ENCODE measurements around the gene EEF1AKMT1. TPM values are rescaled to one million over a fixed set of nuclear protein-coding genes. Genes with fewer than 3 reads are reported as not detected.
A peak's percentile ranks its signal among the peaks of the same experiment; 100 is the strongest.

Gene EEF1AKMT1
- total RNA-seq, 2 donors from 2014 or later = 7.6 to 8.1 TPM

DNA sequence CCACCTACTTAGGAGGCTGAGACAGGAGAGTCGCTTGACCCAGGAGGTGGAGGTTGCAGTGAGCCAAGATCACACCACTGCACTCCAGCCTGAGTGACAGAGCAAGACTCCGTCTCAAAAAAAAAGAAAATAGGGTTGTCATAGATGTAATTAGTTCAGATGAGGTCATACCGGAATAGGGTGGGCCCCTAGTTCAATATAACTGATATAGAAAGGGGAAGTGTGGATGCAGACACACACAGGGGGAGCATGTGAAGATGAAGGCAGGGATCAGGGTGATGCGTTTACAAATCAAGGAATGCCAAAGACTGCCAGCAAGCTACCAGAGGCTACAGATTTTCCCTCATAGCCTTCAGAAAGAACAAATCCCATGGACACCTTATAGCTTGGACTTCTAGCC is 24.3 kb upstream of the EEF1AKMT1 start:
- H3K36me3 ChIP-seq (ENCODE audit: control insufficient read depth, insufficient read depth, low read length) = peaks cover 73% of the 10 kb centered on the region
- Mint-ChIP-seq H3K36me3 (ENCODE audit: low read depth) (peaks cover 53% of the 10 kb centered on the region), H3K9me3 (no peaks in the 10 kb centered on the region), H3K27ac (peak overlapping the region; percentile 39), H3K4me3 (no peak overlapping the region), H3K27me3 (ENCODE audit: insufficient read depth) (no peaks in the 10 kb centered on the region), H3K4me1 (no peaks in the 10 kb centered on the region)
- WGBS, 2 experiments (ENCODE audit: insufficient coverage in 1 of 2, insufficient read length in 1 of 2) = 83 to 98% methylated on average over 3 to 4 of the region's 4 CpGs
- no peaks in the 10 kb centered on the region for H3K9me3 ChIP-seq (ENCODE audit: control insufficient read depth, low read length)
- no peak overlapping the region for H3K9ac ChIP-seq (ENCODE audit: extremely low read depth, low read length, poor library complexity, severe bottlenecking)
- no peaks in the 10 kb centered on the region for H3K4me1 ChIP-seq (ENCODE audit: control insufficient read depth, insufficient read depth, low read length)
- no peak overlapping the region for H3K4me3 ChIP-seq (ENCODE audit: low read length)
- no peak for TF ChIP-seq CTCF (conservative IDR thresholded peaks at IDR 0.05)
- H3K27ac ChIP-seq (ENCODE audit: low read depth, low read length) = no peak overlapping the region
- H3K27me3 ChIP-seq (ENCODE audit: control insufficient read depth, insufficient read depth, low read length, poor library complexity, severe bottlenecking) = no peaks in the 10 kb centered on the region
- no peak for DNase-seq

DNA sequence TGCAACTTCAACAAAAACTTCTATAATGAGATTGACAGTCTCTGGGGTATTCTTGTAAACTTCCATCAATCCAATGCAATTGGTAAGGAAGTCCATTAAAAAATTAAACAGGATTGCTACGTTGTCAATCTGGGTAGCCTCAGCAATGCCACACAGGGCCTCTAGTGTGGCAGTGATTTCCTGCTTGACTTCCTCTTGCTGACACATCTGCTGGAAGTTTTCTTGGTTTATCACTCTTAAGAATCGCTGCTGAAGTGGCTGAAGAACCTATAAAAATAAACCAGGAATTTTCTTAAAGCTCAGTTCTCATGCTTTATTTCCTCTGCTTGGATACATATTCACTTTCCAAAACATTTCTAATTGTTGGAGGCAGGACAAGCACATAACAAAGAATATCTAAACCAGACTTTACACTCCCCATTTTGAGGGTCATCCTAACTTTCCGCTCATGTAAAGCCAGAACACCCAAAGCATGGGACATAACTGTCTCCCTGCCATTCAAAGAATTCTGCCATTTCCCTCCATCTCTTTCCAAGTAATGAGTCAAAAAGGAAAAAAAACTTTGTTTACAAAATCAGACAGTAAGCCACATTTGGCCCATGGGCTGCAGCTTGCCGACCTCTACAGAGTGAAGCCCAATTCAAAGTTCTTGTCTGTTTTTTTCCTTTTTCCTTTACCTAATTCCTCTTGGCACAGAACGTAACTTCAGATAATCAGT is 23.2 kb upstream of the EEF1AKMT1 start:
- Histone ChIP-seq H3K9me3 (ENCODE audit: control insufficient read depth, low read length) (no peaks in the 10 kb centered on the region), H3K4me1 (ENCODE audit: control insufficient read depth, insufficient read depth, low read length) (no peaks in the 10 kb centered on the region), H3K9ac (ENCODE audit: extremely low read depth, low read length, poor library complexity, severe bottlenecking) (no peak overlapping the region), H3K27me3 (ENCODE audit: control insufficient read depth, insufficient read depth, low read length, poor library complexity, severe bottlenecking) (no peaks in the 10 kb centered on the region), H3K27ac (ENCODE audit: low read depth, low read length) (no peak overlapping the region), H3K4me3 (ENCODE audit: low read length) (no peak overlapping the region), H3K36me3 (ENCODE audit: control insufficient read depth, insufficient read depth, low read length) (peaks cover 66% of the 10 kb centered on the region)
- Mint-ChIP-seq H3K9me3 (no peaks in the 10 kb centered on the region), H3K36me3 (ENCODE audit: low read depth) (peaks cover 53% of the 10 kb centered on the region), H3K27ac (no peak overlapping the region), H3K4me3 (no peak overlapping the region), H3K27me3 (ENCODE audit: insufficient read depth) (no peaks in the 10 kb centered on the region), H3K4me1 (no peaks in the 10 kb centered on the region)
- TF ChIP-seq CTCF (conservative IDR thresholded peaks at IDR 0.05) = no peak
- WGBS, 2 experiments (ENCODE audit: insufficient coverage in 1 of 2, insufficient read length in 1 of 2) = 94 to 95% methylated on average over 3 to 5 of the region's 5 CpGs
- DNase-seq = no peak

GRCh38 chr13:20789665-20790064 is 15.9 kb upstream of the EEF1AKMT1 start:
- Mint-ChIP-seq H3K9me3 (no peaks in the 10 kb centered on the region), H3K36me3 (ENCODE audit: low read depth) (peaks cover 54% of the 10 kb centered on the region), H3K27me3 (ENCODE audit: insufficient read depth) (no peaks in the 10 kb centered on the region), H3K27ac (no peak overlapping the region), H3K4me1 (no peaks in the 10 kb centered on the region), H3K4me3 (no peak overlapping the region)
- Histone ChIP-seq H3K9me3 (ENCODE audit: control insufficient read depth, low read length) (no peaks in the 10 kb centered on the region), H3K9ac (ENCODE audit: extremely low read depth, low read length, poor library complexity, severe bottlenecking) (no peak overlapping the region), H3K4me1 (ENCODE audit: control insufficient read depth, insufficient read depth, low read length) (no peaks in the 10 kb centered on the region), H3K27me3 (ENCODE audit: control insufficient read depth, insufficient read depth, low read length, poor library complexity, severe bottlenecking) (no peaks in the 10 kb centered on the region), H3K4me3 (ENCODE audit: low read length) (no peak overlapping the region), H3K27ac (ENCODE audit: low read depth, low read length) (no peak overlapping the region), H3K36me3 (ENCODE audit: control insufficient read depth, insufficient read depth, low read length) (peaks cover 58% of the 10 kb centered on the region)
- no peak for DNase-seq
- no peak for TF ChIP-seq CTCF (conservative IDR thresholded peaks at IDR 0.05)
- 98% methylated on average over 5 to 7 of the region's 7 CpGs for WGBS, 2 experiments (ENCODE audit: insufficient coverage in 1 of 2, insufficient read length in 1 of 2)
